Left renal cortex interstitium (tissue), 4 donors: ENCODE measurements around the gene RASA3. TPM values are rescaled to one million over a fixed set of nuclear protein-coding genes. Genes with fewer than 3 reads are reported as not detected.
"Not testable (repeated sequence)": the region's sequence is repeated elsewhere in the genome, so short reads cannot be mapped to it uniquely, and the experiment has no call there.

Experiments used
- DNase-seq, 4 donors: peaks; one replicate each; pipeline ENCODE4 v3.0.0-alpha.2; 2013; ENCODE audit warnings: low read depth in 4 of 4, low spot score in 2 of 4, missing footprints in 1 of 4
- polyA plus RNA-seq, 4 donors: library from polyadenylated mRNA; unstranded; fragments of 120-200 nt; gene quantifications; one replicate each; pipeline ENCODE4 v1.2.1, GENCODE V29; 2013; ENCODE audit not compliant: insufficient read length in 4 of 4

RASA3 gene
- 10 to 100 TPM; 12.4 to 16.0 (median 13.8) TPM for polyA plus RNA-seq

- DNase-seq = peak in 1 of 4 donors; percentile 78
These were observed at the start of gene RASA3 for GRCh38 chr13:114132419-114133121. TSS of gene RASA3 (minus strand) at chr13:114132623. CDS start at chr13:114132489, 134 bp downstream.

GRCh38 chr13:114179087-114179658 lies 46.8 kb upstream of the RASA3 start, which contains the start of gene CFAP97D2:
TSS of gene CFAP97D2 (plus strand) at chr13:114179257. CDS start at chr13:114179331, 74 bp downstream.
- no peak for DNase-seq

- DNase-seq = no peak
These were observed 45.0 kb upstream of the RASA3 start for GRCh38 chr13:114177245-114178010.

GRCh38 chr13:114176359-114176902 lies 44.0 kb upstream of the RASA3 start:
- not testable (repeated sequence) for DNase-seq

- no peak for DNase-seq
These were observed 42.1 kb upstream of the RASA3 start for GRCh38 chr13:114174529-114174961.

- DNase-seq = no peak
These were observed 41.3 kb upstream of the RASA3 start for GRCh38 chr13:114173745-114174144.

- no peak for DNase-seq
These were observed 40.8 kb upstream of the RASA3 start for GRCh38 chr13:114173272-114173671.

- DNase-seq = no peak
These were observed 35.5 kb upstream of the RASA3 start for GRCh38 chr13:114167885-114168284.

- DNase-seq = no peak
These were observed 35.0 kb upstream of the RASA3 start for GRCh38 chr13:114167426-114167825.

GRCh38 chr13:114166381-114167131 lies 34.1 kb upstream of the RASA3 start:
- no peak for DNase-seq

GRCh38 chr13:114164681-114165429 lies 32.4 kb upstream of the RASA3 start:
- no peak for DNase-seq

- no peak for DNase-seq
These were observed 31.6 kb upstream of the RASA3 start for GRCh38 chr13:114164053-114164452.

- no peak for DNase-seq
These were observed 30.1 kb upstream of the RASA3 start for GRCh38 chr13:114162533-114162922.

GRCh38 chr13:114161644-114162532 lies 29.5 kb upstream of the RASA3 start:
- DNase-seq = no peak

GRCh38 chr13:114161028-114161556 lies 28.7 kb upstream of the RASA3 start:
- no peak for DNase-seq

GRCh38 chr13:114158869-114159666 lies 26.6 kb upstream of the RASA3 start:
- not testable (repeated sequence) for DNase-seq

- no peak for DNase-seq
These were observed 25.6 kb upstream of the RASA3 start for GRCh38 chr13:114157869-114158495.
